ENCODE data around the gene ZNF316. TPM values are rescaled to one million over a fixed set of nuclear protein-coding genes. Genes with fewer than 3 reads are reported as not detected.

Gene ZNF316
- total and polyA plus RNA-seq, 2 experiments from 2014 or later = 1.1 to 17.4 TPM

GRCh38 chr7:6624246-6624611 is 12.9 kb upstream of the ZNF316 start:
- H3K27ac Mint-ChIP-seq = no peak overlapping the region
- H2AFZ ChIP-seq = no peak overlapping the region
- no peaks in the 10 kb centered on the region for H3K79me2 ChIP-seq (replicated peaks; ENCODE audit: insufficient read depth)
- H3K27ac ChIP-seq (ENCODE audit: low read depth) = 0 out of 2 replicates have a peak overlapping the region, but pooled peaks have one; percentile 63
- TF ChIP-seq, protein P1, sequence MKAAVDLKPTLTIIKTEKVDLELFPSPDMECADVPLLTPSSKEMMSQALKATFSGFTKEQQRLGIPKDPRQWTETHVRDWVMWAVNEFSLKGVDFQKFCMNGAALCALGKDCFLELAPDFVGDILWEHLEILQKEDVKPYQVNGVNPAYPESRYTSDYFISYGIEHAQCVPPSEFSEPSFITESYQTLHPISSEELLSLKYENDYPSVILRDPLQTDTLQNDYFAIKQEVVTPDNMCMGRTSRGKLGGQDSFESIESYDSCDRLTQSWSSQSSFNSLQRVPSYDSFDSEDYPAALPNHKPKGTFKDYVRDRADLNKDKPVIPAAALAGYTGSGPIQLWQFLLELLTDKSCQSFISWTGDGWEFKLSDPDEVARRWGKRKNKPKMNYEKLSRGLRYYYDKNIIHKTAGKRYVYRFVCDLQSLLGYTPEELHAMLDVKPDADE (IDR thresholded peaks at IDR 0.05) = no peak
- TF ChIP-seq ZNF331 (CRISPR knock-in tag; IDR thresholded peaks at IDR 0.05; ENCODE audit: low read depth) (no peak), ZNF114 (CRISPR knock-in tag; IDR thresholded peaks at IDR 0.05) (no peak), JUNB (IDR thresholded peaks at IDR 0.05; ENCODE audit: unreplicated experiment) (no peak), ZNF462 (CRISPR knock-in tag; IDR thresholded peaks at IDR 0.05) (no peak), REST (IDR thresholded peaks at IDR 0.05; ENCODE audit: unreplicated experiment) (no peak), STAT1 (IDR thresholded peaks at IDR 0.05; ENCODE audit: unreplicated experiment) (no peak), POLR2AphosphoS5 (IDR thresholded peaks at IDR 0.05; ENCODE audit: low read depth) (no peak), EZH2phosphoT487 (IDR thresholded peaks at IDR 0.05; ENCODE audit: unreplicated experiment) (no peak), CREB1 (CRISPR knock-in tag; IDR thresholded peaks at IDR 0.05; ENCODE audit: low read depth) (no peak), NANOG (IDR thresholded peaks at IDR 0.05; ENCODE audit: borderline replicate concordance) (no peak), EZH2 (IDR thresholded peaks at IDR 0.05; ENCODE audit: low read depth, unreplicated experiment) (no peak)
- TF ChIP-seq, protein P2, sequence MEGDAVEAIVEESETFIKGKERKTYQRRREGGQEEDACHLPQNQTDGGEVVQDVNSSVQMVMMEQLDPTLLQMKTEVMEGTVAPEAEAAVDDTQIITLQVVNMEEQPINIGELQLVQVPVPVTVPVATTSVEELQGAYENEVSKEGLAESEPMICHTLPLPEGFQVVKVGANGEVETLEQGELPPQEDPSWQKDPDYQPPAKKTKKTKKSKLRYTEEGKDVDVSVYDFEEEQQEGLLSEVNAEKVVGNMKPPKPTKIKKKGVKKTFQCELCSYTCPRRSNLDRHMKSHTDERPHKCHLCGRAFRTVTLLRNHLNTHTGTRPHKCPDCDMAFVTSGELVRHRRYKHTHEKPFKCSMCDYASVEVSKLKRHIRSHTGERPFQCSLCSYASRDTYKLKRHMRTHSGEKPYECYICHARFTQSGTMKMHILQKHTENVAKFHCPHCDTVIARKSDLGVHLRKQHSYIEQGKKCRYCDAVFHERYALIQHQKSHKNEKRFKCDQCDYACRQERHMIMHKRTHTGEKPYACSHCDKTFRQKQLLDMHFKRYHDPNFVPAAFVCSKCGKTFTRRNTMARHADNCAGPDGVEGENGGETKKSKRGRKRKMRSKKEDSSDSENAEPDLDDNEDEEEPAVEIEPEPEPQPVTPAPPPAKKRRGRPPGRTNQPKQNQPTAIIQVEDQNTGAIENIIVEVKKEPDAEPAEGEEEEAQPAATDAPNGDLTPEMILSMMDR (conservative IDR thresholded peaks at IDR 0.05; ENCODE audit: low read depth in 2 of 2) = no peak
- no peaks in the 10 kb centered on the region for H4K20me1 ChIP-seq (replicated peaks; ENCODE audit: insufficient read depth)
- no peak overlapping the region for H3K4me3 ChIP-seq
- H3F3A ChIP-seq (replicated peaks; ENCODE audit: low read depth) = no peaks in the 10 kb centered on the region
- ATAC-seq = no peak
- no peaks in the 10 kb centered on the region for H3K9me2 ChIP-seq (ENCODE audit: insufficient read depth)
- peaks cover 9% of the 10 kb centered on the region for H3K27me3 Mint-ChIP-seq (ENCODE audit: insufficient read depth, low read depth, poor library complexity)
- peaks cover 26% of the 10 kb centered on the region for H3K36me3 Mint-ChIP-seq (ENCODE audit: low read depth)
- H3K4me1 ChIP-seq (ENCODE audit: insufficient read depth) = no peaks in the 10 kb centered on the region
- H3K4me3 Mint-ChIP-seq = no peak overlapping the region
- H3K4me2 ChIP-seq = no peak overlapping the region
- no peaks in the 10 kb centered on the region for H3K27me3 ChIP-seq (ENCODE audit: insufficient read depth)
- H3K9me3 Mint-ChIP-seq = peaks cover 5% of the 10 kb centered on the region; the same call in 1 of the 3 replicates
- H3K36me3 ChIP-seq (ENCODE audit: insufficient read depth) = no peaks in the 10 kb centered on the region
- DNase-seq (ENCODE audit: low spot score) = no peak
- no peaks in the 10 kb centered on the region; the same call in 2 of the 3 replicates for H3K4me1 Mint-ChIP-seq

Data from GM23338 (cell line).